ENCODE results near the gene CHRM1.

The CHRM1 gene

GRCh38 chr11:62925745-62926679 lies 4.8 kb upstream of the CHRM1 start:
- DNase-seq = no peak

- no peak for DNase-seq
These were observed 4.1 kb upstream of the CHRM1 start for GRCh38 chr11:62925308-62925707.

DNA sequence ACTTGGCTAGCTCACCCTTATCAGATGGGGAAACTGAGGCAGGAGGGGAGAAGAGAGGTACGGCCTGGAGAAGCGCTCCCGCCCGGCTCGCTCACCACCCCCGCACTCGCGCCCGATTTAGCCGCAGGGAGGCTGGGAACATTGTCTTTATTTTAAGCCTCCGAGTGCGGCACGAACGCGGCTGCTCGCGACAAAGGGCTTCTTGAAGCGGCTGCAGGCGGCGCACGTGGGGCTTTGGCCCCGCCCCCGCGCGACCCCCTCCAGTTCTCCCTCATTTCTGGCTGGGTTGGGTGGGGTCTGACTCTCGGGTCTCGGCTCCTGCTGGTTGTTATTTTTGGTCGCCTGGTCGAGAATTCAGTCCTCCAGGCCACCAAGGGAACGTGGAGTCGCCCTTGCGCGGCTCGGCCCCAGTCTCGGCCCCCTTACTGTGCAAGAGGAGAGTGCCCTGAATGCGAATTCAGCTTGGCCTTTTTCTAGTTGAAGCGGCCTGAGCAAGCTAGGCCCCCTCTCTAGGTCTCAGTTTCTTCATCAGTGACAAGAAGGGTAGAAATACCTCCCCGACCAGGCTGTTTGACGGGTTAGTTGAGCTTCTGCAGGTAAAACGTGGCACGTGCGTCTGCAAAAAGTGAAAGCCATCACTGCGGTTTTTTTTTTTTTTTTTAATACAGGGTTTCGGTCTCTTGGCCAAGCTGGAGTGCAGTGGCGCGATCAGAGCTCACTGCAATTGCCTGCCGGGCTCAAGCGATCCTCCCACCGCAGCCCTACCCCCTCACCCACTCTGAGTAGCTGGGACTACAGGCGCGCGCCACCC lies 2.6 kb upstream of the CHRM1 start:
- DNase-seq = peak; percentile 12 to 18

- DNase-seq = no peak
These were observed 1.7 kb upstream of the CHRM1 start for GRCh38 chr11:62922653-62923431.

DNA sequence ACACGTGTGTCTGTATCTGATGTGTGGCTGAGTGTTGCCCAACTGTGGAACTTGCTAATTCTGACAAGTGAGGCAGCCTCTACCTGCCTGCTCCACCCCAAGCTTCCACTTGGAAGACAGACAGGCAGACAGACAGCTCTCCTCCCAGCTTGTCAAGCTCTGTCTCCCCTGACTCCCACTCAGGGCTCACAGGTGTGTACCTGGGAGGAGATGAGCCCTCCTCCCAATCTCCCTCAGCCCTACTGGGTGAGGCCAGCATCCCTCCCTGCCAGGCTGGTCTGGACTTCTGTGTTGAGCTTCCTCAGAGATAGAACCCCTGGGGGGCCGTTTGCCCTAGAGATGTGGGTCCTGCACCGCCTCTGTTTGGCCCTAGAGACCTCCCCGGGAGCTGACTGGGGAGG lies 1.0 kb upstream of the CHRM1 start:
- DNase-seq = no peak

- no peak for DNase-seq
These were observed 518 bp upstream of the CHRM1 start for GRCh38 chr11:62921573-62922188.

DNA sequence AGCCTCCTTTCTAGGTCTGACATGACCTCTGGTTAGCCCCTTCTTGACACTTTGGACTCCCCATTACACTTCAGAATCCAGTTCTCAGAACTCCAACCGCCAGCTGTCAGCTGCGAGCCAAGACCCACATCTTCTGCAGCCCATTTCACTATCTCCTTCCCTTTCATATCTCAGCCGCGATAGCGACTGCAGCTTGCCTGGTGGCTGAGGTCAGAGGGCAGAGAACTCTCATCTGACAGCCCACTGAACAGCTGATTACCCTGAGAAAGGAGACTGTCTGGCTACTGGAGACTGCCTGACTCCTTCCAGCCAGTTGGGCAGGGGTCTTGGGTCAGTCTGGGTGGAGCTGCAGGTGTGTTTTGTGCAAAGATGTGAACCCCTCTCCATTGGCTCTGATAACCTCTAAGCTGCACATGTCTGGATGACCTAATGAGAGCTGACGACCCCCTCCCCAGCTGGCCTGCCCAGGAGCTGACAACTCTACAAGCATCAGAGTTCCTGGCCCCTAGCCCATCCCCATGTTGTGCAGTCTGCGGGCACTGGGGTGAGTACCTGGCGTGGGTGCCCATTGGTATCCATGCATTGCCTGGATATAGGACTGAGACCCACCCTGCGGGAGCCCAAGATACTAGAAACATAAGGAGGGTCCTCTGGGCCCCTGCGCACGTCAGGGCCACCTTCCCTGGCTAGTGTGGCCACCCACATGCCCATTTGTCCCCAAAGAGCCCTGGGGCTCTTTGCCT lies 1.1 kb downstream of the CHRM1 start:
- no peak for DNase-seq

- no peak for DNase-seq
These were observed 1.7 kb downstream of the CHRM1 start for GRCh38 chr11:62919476-62919875.

DNA sequence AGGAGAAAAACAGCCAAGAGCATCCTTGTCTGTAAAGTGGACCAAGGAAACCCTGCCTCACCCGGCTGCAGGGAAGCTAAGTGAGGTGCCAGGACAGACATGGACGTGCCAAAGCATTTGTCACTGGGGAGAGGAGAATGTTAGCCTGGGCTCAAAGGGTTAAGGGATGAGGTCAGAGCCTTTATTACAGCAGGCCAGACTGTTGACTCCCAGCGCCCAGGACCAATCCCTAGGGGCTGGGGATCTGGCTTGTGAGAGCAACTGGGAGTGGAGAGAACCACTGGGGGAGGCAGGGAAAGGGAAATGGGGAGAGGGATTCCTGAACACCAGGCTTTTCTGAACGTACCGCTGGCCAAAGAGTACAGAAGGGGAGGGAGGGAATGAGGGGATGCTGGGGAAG lies 2.6 kb downstream of the CHRM1 start:
- DNase-seq = no peak

GRCh38 chr11:62917906-62918502 lies 3.2 kb downstream of the CHRM1 start:
- no peak for DNase-seq

DNA sequence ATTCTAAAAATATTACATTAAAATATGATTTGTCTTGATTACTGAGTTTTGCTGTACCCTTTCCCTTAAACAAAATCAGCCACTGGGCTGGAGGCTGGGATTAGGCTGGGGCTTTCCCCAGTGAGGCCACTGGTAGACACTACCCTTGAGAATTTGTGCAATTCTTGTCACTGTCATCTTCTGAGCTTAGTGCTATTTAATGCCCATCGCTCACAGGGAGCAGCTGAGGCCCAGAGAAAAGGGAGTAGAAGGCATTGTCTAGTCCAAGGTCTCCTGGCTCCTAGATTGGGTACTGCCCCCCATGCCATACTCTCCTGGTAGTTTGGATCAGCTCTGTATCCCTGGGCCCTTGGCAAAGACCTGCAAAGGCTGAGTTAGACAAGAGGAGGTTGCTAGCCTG lies 6.7 kb downstream of the CHRM1 start:
- no peak for DNase-seq

DNA sequence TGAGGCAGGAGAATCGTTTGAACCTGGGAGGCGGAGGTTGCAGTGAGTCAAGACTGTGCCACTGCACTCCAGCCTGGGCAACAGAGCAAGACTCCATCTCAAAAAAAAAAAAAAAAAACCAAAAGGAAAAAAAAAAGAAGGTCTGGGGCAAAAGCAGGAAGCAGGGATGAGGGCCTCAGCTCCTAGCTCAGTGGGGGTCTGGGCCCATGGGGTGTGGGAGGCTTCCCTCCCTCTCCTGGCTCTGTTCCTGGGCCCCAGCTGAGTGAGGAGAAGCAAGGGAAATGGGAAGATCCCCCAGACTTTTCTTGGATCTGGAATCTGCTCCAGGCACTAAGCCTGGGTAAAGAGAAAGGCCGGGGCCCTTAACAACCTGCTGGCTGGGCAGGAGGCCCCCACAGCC lies 8.9 kb downstream of the CHRM1 start:
- DNase-seq = no peak

- no peak for DNase-seq
These were observed 9.7 kb downstream of the CHRM1 start for GRCh38 chr11:62911137-62912130.

- no peak for DNase-seq
These were observed 10.9 kb downstream of the CHRM1 start for GRCh38 chr11:62910141-62910882.

GRCh38 chr11:62909107-62909894 lies 11.9 kb downstream of the CHRM1 start:
- no peak for DNase-seq

- no peak for DNase-seq
These were observed 12.6 kb downstream of the CHRM1 start for GRCh38 chr11:62908468-62909072.

DNA sequence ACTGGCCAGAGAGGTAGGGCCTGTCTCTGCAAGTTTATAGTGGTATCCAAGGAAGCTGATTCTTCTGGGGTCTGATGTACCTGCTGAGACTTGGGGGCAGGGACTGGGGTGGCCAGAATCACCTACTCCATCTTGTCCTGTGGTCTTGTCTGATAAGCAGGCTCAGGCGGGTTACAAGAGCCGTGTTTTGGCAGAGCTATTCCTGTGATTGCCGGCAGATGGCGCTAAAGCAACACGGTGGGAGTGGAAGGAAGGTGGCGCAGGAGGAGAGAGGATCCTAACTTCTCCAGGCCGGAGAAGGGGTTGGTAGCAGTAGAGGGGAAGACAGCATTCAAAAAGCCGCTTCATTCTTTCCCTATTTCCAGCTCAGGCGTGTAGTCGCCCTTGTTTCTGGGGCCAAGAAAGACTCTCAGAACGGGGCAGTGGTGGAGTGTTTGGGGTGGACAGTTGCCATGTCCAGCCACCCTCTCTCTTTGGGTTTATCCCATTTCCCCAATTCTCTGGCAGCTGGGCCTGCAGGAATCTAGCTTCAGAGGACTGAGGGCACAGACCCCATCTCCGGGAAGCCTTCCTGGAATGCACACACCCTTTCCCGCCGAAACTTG lies 15.1 kb downstream of the CHRM1 start:
- peak; percentile 71 to 78 for DNase-seq

DNA sequence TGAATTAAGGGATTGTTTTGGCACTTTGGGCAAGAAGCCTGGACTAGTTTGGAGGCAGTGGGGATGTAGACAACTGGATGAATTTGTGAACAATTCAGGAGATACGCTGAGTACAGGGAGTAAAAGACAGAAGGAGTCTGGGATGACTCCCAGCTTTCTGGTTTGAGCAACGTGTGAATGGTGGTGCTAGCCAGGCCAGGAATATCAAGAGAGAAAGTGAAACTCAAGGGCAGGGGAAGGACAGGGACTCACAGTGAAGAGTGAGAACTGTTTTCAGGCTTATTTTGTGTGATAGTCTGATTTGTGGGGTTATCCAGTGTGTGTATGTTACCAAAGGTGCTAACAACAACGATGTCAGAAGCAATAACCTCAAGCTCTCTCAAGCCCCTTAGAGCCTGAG lies 15.9 kb downstream of the CHRM1 start:
- DNase-seq = no peak
